ENCODE data around the gene PDZRN3. TPM values are rescaled to one million over a fixed set of nuclear protein-coding genes. Genes with fewer than 3 reads are reported as not detected.

Gene PDZRN3
- total and polyA plus RNA-seq, 8 donors = 4.5 to 10.9 (median 7.4) TPM

GRCh38 chr3:73548436-73548835 lies 76.3 kb downstream of the PDZRN3 start:
- H3K4me1 ChIP-seq = peaks cover 0 to 10% (median 0%) of the 10 kb centered on the region in 3 donors
- ATAC-seq = peak in 1 of 4 donors; percentile 8
- H3K27ac ChIP-seq = no peak overlapping the region
- FAIRE-seq = no peak
- no peaks in the 10 kb centered on the region for H3K9me3 ChIP-seq
- H3K36me3 ChIP-seq = no peaks in the 10 kb centered on the region
- no peak overlapping the region for H3K4me3 ChIP-seq
- TF ChIP-seq CTCF (IDR thresholded peaks at IDR 0.05) = no peak
- H3K27me3 ChIP-seq = no peaks in the 10 kb centered on the region
- DNase-seq = no peak
- intact Hi-C loops (cut with DNase I) = no loop called here
- WGBS, 2 donors = 80 to 82% methylated on average over 3 of the region's 3 CpGs

- peak in 3 of 4 donors; percentile 76 to 83 (median 80) for ATAC-seq
- TF ChIP-seq CTCF (IDR thresholded peaks at IDR 0.05) = no peak
- FAIRE-seq = no peak
Observed at GRCh38 chr3:73547427-73548248, 77.1 kb downstream of the PDZRN3 start.

GRCh38 chr3:73546961-73547360 lies 77.8 kb downstream of the PDZRN3 start:
- DNase-seq (no peak), ATAC-seq (peak in 1 of 4 donors; percentile 3), FAIRE-seq (no peak)
- no peaks in the 10 kb centered on the region for H3K9me3 ChIP-seq
- H3K4me3 ChIP-seq = no peak overlapping the region
- 85 to 90% methylated on average over 3 of the region's 3 CpGs for WGBS, 2 donors
- peaks cover under 1 to 14% (median 6%) of the 10 kb centered on the region in 3 donors for H3K4me1 ChIP-seq
- H3K27me3 ChIP-seq = no peaks in the 10 kb centered on the region
- intact Hi-C loops (cut with DNase I) = no loop called here
- H3K27ac ChIP-seq = peak overlapping the region in 1 of 4 donors; percentile 2
- H3K36me3 ChIP-seq = no peaks in the 10 kb centered on the region
- TF ChIP-seq CTCF (IDR thresholded peaks at IDR 0.05) = no peak

More at GRCh38 chr3:73547427-73548248, 77.1 kb downstream of the PDZRN3 start:
- intact Hi-C loops (cut with DNase I) = no loop called here
- H3K4me1 ChIP-seq = peaks cover 0 to 13% (median 3%) of the 10 kb centered on the region in 3 donors
- no peaks in the 10 kb centered on the region for H3K27me3 ChIP-seq
- H3K9me3 ChIP-seq = no peaks in the 10 kb centered on the region
- no peaks in the 10 kb centered on the region for H3K36me3 ChIP-seq
- DNase-seq = no peak
- peak overlapping the region in 2 of 4 donors; percentile 2 to 12 for H3K27ac ChIP-seq
- no peak overlapping the region for H3K4me3 ChIP-seq
- 78 to 86% methylated on average over 11 of the region's 11 CpGs for WGBS, 2 donors

- no peaks in the 10 kb centered on the region for H3K9me3 ChIP-seq
- no peak overlapping the region for H3K27ac ChIP-seq
- H3K4me3 ChIP-seq = no peak overlapping the region
- FAIRE-seq = no peak
- no peak for TF ChIP-seq CTCF (IDR thresholded peaks at IDR 0.05)
- H3K27me3 ChIP-seq = no peaks in the 10 kb centered on the region
- no peaks in the 10 kb centered on the region for H3K36me3 ChIP-seq
- H3K4me1 ChIP-seq = peaks cover 5 to 22% (median 18%) of the 10 kb centered on the region in 3 donors
- intact Hi-C loops (cut with DNase I) = no loop called here
- WGBS, 2 donors = 56 to 63% methylated on average over 3 of the region's 3 CpGs
- no peak for DNase-seq
- ATAC-seq = no peak
Observed at GRCh38 chr3:73543412-73543811, 81.3 kb downstream of the PDZRN3 start.

GRCh38 chr3:73542136-73542535 lies 82.6 kb downstream of the PDZRN3 start:
- H3K4me1 ChIP-seq = peaks cover 5 to 18% (median 12%) of the 10 kb centered on the region in 3 donors
- WGBS, 2 donors = 4 to 14% methylated on average over 3 of the region's 3 CpGs
- no peaks in the 10 kb centered on the region for H3K9me3 ChIP-seq
- peak in 5 of 6 donors; percentile 45 to 74 (median 69) for DNase-seq
- peak; percentile 91 to 98 (median 96) for ATAC-seq
- no peak overlapping the region for H3K27ac ChIP-seq
- intact Hi-C loops (cut with DNase I) = no loop called here
- no peaks in the 10 kb centered on the region for H3K27me3 ChIP-seq
- TF ChIP-seq CTCF (IDR thresholded peaks at IDR 0.05) = no peak
- H3K4me3 ChIP-seq = no peak overlapping the region
- H3K36me3 ChIP-seq = no peaks in the 10 kb centered on the region
- FAIRE-seq = no peak

All from pancreas (tissue), 10 donors.